HG03095 (cell line): ENCODE results near the gene MRPL46.
"Not testable (repeated sequence)": the region's sequence is repeated elsewhere in the genome, so short reads cannot be mapped to it uniquely, and the experiment has no call there.

ENCODE experiments used
- ATAC-seq: cut with Tn5 transposase; IDR thresholded peaks from one replicate; pipeline ENCODE4 v1.9.1; 2021; ENCODE audit warnings: moderate library complexity; ENCODE audit not compliant: unreplicated experiment

The MRPL46 gene

GRCh38 chr15:88479169-88479568 lies 12.0 kb upstream of the MRPL46 start:
- no peak for ATAC-seq

DNA sequence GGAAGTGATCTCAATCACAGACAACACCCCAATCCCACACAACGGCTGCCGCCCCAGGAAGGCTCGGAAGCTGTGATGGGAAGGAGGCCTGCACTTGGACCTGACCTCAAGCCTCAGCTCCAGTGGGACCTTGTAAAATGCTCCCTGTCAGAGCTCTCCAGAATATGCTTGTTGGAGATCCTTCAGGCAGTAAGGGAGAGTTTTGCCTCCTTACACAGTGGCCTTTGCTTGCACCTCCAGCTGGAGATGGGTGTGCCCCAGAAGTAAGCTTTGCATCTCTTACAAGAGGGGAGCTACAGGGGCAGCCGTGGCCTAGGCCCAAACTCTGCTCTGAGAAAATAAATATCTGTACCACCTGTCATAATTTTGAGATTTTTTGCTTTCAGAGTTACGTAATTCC lies 10.7 kb upstream of the MRPL46 start:
- ATAC-seq: no peak

- no peak for ATAC-seq
Measured at GRCh38 chr15:88477126-88477525, 9.9 kb upstream of the MRPL46 start.

- ATAC-seq: no peak
Measured at GRCh38 chr15:88476635-88477060, 9.5 kb upstream of the MRPL46 start.

GRCh38 chr15:88473661-88474293 lies 6.6 kb upstream of the MRPL46 start:
- not testable (repeated sequence) for ATAC-seq

GRCh38 chr15:88472225-88472624 lies 5.0 kb upstream of the MRPL46 start:
- ATAC-seq: no peak

DNA sequence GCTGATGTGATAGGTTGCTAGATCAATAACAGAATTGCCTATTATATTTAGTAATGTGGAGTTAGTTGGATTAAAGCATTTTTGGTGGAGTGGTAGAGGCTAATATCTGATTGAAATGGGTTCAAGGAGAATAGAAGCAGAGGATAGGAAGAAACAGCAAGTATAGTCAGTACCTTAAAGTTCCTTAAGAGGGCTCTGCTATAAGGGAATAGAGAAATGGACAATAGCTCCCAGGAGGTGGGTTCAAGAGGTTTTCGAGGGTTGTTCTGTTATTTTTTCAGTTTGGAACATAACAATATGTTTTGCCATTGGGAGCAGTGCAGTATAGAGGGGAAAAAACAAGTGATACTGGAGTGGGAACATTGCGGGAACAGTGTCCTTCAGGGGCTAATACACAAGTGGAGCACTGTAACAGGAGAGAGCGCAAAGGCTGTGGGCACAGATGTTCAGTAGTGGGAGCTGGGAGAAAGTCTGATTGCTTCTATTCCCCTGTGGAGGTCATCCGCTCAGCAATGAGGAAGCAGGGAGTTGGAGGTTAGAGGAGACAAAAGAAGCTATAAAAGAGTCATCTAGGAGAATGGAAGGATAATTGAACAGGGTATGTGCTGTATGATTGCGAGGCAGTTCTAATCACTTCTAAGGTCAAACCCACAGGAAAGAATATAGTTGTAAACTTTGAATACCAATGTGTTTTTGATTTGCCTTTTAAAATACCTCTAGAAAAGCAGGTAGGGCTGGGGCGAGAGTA lies 3.6 kb upstream of the MRPL46 start:
- no peak for ATAC-seq

GRCh38 chr15:88469321-88469720 lies 2.1 kb upstream of the MRPL46 start:
- no peak for ATAC-seq

GRCh38 chr15:88468721-88469120 lies 1.5 kb upstream of the MRPL46 start:
- not testable (repeated sequence) for ATAC-seq

- peak; percentile 5 for ATAC-seq
Measured at GRCh38 chr15:88467935-88468528, 844 bp upstream of the MRPL46 start.

- no peak for ATAC-seq
Measured at GRCh38 chr15:88465633-88466224, 1.5 kb downstream of the MRPL46 start.

GRCh38 chr15:88463870-88464532 lies 3.2 kb downstream of the MRPL46 start:
- ATAC-seq: no peak

DNA sequence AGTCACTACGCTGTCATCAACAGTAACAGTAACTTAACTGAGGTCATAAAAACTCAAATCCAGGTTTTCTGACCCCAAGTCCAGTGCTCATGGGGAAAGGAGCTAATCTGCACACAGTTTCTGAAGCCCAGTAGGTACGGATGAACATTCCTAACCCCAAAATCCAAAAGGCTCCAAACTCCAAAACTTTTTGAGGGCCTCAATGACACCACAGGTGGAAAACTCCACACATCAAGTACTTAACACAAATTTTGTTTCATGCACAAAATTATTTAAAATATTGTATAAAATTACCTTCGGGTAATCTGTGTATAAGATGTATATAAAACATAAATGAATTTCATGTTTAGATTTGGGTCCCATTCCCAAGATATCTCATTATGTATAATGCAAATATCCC lies 10.5 kb downstream of the MRPL46 start:
- ATAC-seq: no peak

- ATAC-seq: peak; percentile 84
Measured at GRCh38 chr15:88454867-88455810, 12.0 kb downstream of the MRPL46 start.

- ATAC-seq: no peak
Measured at GRCh38 chr15:88454236-88454635, 13.0 kb downstream of the MRPL46 start.

DNA sequence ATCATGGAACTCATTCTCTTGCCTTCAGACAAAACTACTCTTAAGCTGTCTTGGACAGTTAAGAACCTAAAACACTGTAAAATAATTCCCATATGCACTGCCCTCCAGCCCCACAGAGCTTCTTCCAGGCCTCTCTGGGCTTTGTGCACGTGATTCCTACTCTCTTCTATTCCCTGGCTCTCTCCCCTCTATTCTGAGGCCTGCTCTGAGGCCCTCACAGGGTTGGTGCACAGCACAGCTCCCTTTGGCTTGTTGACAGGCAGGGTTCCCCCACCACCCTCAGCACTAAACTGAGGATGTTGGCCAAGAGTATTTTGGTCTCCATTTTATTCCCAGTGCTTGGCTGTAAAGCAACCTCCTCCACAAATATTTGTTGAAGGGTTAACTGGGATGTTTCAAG lies 13.5 kb downstream of the MRPL46 start:
- no peak for ATAC-seq

GRCh38 chr15:88450125-88450798 lies 16.9 kb downstream of the MRPL46 start:
- peak; percentile 53 for ATAC-seq

DNA sequence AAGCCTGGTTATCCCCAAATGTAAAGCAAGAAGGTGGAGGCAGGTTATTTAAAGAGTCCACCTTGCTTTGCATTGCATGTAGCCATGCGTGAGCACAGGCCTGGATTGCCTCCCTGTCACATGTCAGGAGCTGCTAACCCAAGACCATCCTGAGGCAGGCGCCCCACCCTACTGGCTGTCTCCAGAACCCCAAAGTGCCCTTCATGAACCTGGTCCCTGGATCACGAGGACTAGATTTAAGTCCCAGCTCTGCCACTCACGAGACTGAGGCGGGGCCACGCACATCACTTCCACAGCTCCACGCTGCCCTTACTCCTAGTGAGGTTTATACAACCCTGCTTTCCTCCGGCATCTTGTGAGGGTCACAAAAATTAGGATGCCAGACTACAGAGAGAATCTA lies 17.6 kb downstream of the MRPL46 start:
- ATAC-seq: no peak

DNA sequence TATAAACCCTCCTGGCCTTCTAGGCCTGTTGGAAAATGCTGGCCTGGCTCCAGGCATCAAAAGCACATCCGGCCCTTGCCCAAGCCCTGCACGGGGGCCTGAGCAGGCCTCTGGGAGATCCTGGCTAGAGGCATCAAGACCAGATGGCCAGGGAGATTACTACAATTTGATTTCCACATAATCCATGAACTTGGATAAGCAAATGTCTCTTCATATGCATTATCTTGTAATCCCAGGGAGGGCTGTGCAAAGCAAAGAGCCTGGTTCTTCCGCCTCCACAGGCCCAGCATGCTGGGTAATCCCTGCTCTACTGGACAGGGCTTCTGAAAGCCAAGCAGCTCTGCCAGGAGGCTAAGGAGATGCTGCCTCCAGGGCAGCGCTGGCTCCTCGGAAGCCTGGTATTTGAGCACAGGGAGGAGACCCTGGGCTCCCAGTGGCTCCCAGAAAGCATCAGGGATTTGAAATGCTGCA lies 18.2 kb downstream of the MRPL46 start:
- ATAC-seq: no peak
